Hematopoietic multipotent progenitor cell (in vitro differentiated cells): ENCODE data around the gene ZBTB25. TPM values are rescaled to one million over a fixed set of nuclear protein-coding genes. Genes with fewer than 3 reads are reported as not detected.

Experiments
- DNase-seq, 3 donors: peaks; one replicate each; pipeline ENCODE4 v3.0.0-alpha.2; 2011 to 2015; ENCODE audit warnings: low read depth in 2 of 3, low spot score in 2 of 3
- small RNA-seq: library from RNA; depleted of rRNA; stranded (forward); fragments of <200 nt; gene quantifications from one replicate; pipeline ENCODE3, GENCODE V24; 2012
- total RNA-seq: library from RNA; depleted of rRNA; stranded (reverse); fragments of >200 nt; gene quantifications from one replicate; pipeline ENCODE4 v1.2.3, GENCODE V29; 2012

The ZBTB25 gene
- total RNA-seq, 1 donor = 8.3 TPM

DNA sequence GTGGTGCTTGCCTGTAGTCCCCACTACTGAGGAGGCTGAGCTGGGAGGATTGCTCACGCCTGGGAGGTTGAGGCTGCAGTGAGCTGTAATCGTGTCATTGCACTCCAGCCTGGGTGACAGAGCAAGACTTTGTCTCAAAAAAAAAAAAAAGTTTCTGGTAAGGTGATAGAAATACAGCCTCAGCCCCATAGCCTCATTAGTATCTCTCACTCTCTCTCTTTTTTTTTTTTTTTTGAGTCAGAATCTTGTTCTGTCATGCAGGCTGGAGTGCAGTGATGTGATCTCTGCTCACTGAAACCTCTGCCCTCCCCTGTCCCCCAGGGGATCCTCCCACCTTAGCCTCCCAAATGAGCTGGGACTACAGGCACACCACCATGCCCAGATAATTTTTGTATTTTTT, 96.3 kb downstream of the ZBTB25 start:
- no peak for DNase-seq

DNA sequence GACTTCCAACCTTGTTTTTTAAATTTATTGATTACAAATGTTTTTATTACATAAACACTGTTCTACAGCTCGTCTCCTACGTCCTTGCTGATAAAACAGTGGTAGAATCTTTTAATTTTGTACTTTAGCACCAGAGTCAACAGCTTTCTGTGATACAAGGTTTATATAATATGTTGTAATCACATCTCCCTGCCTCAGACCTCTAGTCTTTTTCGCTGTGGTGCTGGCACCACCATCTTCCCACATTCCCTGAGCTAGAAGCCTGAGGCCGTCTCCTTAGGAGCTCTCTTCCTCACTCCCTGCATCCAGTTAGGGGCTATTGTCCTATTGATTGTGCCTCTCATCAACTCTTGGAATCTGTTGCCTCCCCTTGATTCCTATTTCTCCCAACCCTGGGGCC, 98.3 kb downstream of the ZBTB25 start:
- no peak for DNase-seq

DNA sequence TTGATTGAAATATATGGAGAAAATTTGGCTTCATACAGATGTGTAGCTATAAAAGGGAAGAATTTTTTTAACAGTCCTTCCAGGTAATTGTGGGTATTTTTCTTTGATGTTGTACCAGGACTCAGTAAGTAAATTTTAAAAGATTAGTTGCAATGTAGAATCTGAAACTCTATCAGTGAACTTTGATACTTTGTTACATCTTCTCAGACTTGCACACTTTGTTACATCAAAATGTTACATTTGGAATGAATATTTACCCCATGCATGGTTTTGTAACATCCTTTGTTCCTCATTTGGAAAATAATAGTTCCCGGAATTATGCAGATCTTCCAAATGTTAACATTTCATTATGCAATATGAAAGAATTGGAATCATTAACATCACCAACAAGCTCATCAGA, 101.7 kb downstream of the ZBTB25 start:
- no peak for DNase-seq

DNA sequence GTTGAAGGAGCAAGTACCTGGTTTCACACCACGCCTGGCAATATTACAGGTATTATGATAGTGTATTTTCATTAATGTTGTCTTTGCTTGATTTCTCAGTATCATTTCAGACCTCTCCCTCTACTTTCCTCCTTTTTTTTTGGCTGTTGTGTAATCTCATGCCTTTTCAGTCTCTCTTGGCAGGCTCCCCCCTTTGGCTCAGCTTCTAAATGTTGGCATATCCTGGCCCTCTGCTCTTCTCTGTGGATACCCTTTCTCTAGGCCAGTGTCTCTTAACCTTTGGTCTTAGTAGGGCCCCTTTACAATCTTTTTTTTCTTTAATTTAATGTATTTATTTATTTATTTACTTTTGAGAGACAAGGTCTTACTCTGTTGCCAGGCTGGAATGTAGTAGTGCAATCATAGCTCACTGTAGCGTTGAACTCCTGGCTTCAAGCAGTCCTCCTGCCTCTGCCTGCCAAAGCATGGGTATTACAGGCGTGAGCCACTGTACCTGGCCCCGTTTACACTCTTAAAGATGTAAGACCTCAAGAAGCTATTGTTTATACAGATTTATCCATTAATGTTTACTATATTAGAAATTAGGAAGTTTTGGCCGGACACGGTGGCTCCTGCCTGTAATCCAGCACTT, 102.7 kb downstream of the ZBTB25 start:
- no peak for DNase-seq

Small RNA genes within 50 kb of the gene (small RNA-seq; reads per million reads assigned to genes)
- gene AL049869.4 = not detected

Other genes with a start within 250 kb of the ZBTB25 start
- gene ESR2, start 209.5 kb downstream of the ZBTB25 start, total RNA-seq = 2.2 TPM
- 34.7 TPM for gene MTHFD1, start 115.5 kb downstream of the ZBTB25 start, total RNA-seq
- 0.27 TPM for gene AKAP5, start 38.3 kb downstream of the ZBTB25 start, total RNA-seq
- 27.7 TPM for gene ZBTB1, start 932 bp upstream of the ZBTB25 start, total RNA-seq
- gene HSPA2, start 36.9 kb upstream of the ZBTB25 start, total RNA-seq = 5.1 TPM
- gene PPP1R36, start 46.1 kb upstream of the ZBTB25 start, total RNA-seq = not detected
- gene PLEKHG3, start 200.6 kb upstream of the ZBTB25 start, total RNA-seq = 0.27 TPM